HEK293 (cell line): ENCODE measurements around the gene CNTNAP5.

Experiments
- BCL11A ChIP-seq: fragments of 450-650 bp; formaldehyde crosslinking; IDR thresholded peaks from 2 replicates; pipeline ENCODE4 v1.5.1; 2016; ENCODE audit warnings: low read depth, missing biosample characterization, missing genetic modification characterization
- KLF9 ChIP-seq: fragments of 450-650 bp; formaldehyde crosslinking; IDR thresholded peaks from 2 replicates; pipeline ENCODE4 v1.5.1; 2016; ENCODE audit warnings: missing biosample characterization, missing genetic modification characterization, low read depth
- RBAK ChIP-seq: fragments of 450-650 bp; formaldehyde crosslinking; IDR thresholded peaks from 2 replicates; pipeline ENCODE4 v1.5.1; 2016; ENCODE audit warnings: missing biosample characterization, missing genetic modification characterization
- SP3 ChIP-seq: fragments of 450-650 bp; formaldehyde crosslinking; IDR thresholded peaks from 2 replicates; pipeline ENCODE4 v1.5.1; 2016; ENCODE audit warnings: missing biosample characterization, missing genetic modification characterization
- ZNF274 ChIP-seq, 2 experiments: fragments of 200-500 bp in 1 of 2; fragments of 450-650 bp in 1 of 2; sonication (Bioruptor generic) in 1 of 2; formaldehyde crosslinking in 1 of 2; IDR thresholded peaks; 2 replicates each; pipeline versions ENCODE4 v1.5.1 to v1.6.1; 2014 to 2016; ENCODE audit warnings: borderline replicate concordance in 1 of 2, inconsistent platforms in 1 of 2, low read length in 1 of 2, missing biosample characterization in 1 of 2, missing genetic modification characterization in 1 of 2
- ZNF558 ChIP-seq: fragments of 450-650 bp; formaldehyde crosslinking; IDR thresholded peaks from 2 replicates; pipeline ENCODE4 v1.5.1; 2016; ENCODE audit warnings: missing biosample characterization, missing genetic modification characterization
- ZNF747 ChIP-seq: fragments of 450-650 bp; formaldehyde crosslinking; IDR thresholded peaks from 2 replicates; pipeline ENCODE4 v1.5.1; 2016; ENCODE audit warnings: missing biosample characterization, missing genetic modification characterization
- TF ChIP-seq, protein P1 (sequence below): fragments of 450-650 bp; formaldehyde crosslinking; IDR thresholded peaks from 2 replicates; pipeline ENCODE4 v1.5.1; 2016; ENCODE audit warnings: missing biosample characterization, missing genetic modification characterization
- TF ChIP-seq, protein P2 (sequence below): fragments of 450-650 bp; formaldehyde crosslinking; IDR thresholded peaks from 2 replicates; pipeline ENCODE4 v1.5.1; 2016; ENCODE audit warnings: missing biosample characterization, missing genetic modification characterization
- TF ChIP-seq, protein P3 (sequence below): fragments of 450-650 bp; IDR thresholded peaks from 2 replicates; pipeline ENCODE4 v1.5.1; 2018; ENCODE audit warnings: missing biosample characterization, missing genetic modification characterization
- TF ChIP-seq, protein P4 (sequence below): fragments of 450-650 bp; formaldehyde crosslinking; IDR thresholded peaks from 2 replicates; pipeline ENCODE4 v1.5.1; 2016; ENCODE audit warnings: missing biosample characterization, missing genetic modification characterization, low read depth
- TF ChIP-seq, protein P5 (sequence below): fragments of 450-650 bp; formaldehyde crosslinking; IDR thresholded peaks from 2 replicates; pipeline ENCODE4; 2016; ENCODE audit warnings: missing biosample characterization, missing genetic modification characterization

DNA sequence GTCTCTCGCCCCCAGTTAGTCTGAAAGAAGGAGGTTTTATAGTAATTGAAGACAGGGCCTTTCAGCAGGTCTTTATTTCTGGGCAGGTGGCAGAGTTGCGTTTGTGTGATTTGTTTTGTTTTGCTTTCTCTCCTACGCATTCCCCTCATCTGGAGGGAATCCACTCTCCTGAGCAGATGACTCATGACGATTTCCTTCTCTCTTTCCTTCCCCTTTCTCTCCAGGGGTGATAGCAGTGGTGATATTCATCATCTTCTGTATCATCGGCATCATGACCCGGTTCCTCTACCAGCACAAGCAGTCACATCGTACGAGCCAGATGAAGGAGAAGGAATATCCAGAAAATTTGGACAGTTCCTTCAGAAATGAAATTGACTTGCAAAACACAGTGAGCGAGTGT lies 888.8 kb downstream of the CNTNAP5 start:
- no peak for TF ChIP-seq KLF9
- TF ChIP-seq, protein P1, sequence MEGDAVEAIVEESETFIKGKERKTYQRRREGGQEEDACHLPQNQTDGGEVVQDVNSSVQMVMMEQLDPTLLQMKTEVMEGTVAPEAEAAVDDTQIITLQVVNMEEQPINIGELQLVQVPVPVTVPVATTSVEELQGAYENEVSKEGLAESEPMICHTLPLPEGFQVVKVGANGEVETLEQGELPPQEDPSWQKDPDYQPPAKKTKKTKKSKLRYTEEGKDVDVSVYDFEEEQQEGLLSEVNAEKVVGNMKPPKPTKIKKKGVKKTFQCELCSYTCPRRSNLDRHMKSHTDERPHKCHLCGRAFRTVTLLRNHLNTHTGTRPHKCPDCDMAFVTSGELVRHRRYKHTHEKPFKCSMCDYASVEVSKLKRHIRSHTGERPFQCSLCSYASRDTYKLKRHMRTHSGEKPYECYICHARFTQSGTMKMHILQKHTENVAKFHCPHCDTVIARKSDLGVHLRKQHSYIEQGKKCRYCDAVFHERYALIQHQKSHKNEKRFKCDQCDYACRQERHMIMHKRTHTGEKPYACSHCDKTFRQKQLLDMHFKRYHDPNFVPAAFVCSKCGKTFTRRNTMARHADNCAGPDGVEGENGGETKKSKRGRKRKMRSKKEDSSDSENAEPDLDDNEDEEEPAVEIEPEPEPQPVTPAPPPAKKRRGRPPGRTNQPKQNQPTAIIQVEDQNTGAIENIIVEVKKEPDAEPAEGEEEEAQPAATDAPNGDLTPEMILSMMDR (tag by site-specific recombination): no peak
- TF ChIP-seq, protein P2, sequence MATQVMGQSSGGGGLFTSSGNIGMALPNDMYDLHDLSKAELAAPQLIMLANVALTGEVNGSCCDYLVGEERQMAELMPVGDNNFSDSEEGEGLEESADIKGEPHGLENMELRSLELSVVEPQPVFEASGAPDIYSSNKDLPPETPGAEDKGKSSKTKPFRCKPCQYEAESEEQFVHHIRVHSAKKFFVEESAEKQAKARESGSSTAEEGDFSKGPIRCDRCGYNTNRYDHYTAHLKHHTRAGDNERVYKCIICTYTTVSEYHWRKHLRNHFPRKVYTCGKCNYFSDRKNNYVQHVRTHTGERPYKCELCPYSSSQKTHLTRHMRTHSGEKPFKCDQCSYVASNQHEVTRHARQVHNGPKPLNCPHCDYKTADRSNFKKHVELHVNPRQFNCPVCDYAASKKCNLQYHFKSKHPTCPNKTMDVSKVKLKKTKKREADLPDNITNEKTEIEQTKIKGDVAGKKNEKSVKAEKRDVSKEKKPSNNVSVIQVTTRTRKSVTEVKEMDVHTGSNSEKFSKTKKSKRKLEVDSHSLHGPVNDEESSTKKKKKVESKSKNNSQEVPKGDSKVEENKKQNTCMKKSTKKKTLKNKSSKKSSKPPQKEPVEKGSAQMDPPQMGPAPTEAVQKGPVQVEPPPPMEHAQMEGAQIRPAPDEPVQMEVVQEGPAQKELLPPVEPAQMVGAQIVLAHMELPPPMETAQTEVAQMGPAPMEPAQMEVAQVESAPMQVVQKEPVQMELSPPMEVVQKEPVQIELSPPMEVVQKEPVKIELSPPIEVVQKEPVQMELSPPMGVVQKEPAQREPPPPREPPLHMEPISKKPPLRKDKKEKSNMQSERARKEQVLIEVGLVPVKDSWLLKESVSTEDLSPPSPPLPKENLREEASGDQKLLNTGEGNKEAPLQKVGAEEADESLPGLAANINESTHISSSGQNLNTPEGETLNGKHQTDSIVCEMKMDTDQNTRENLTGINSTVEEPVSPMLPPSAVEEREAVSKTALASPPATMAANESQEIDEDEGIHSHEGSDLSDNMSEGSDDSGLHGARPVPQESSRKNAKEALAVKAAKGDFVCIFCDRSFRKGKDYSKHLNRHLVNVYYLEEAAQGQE (tag by site-specific recombination): no peak
- no peak for TF ChIP-seq ZNF747 (tag by site-specific recombination)
- TF ChIP-seq, protein P3, sequence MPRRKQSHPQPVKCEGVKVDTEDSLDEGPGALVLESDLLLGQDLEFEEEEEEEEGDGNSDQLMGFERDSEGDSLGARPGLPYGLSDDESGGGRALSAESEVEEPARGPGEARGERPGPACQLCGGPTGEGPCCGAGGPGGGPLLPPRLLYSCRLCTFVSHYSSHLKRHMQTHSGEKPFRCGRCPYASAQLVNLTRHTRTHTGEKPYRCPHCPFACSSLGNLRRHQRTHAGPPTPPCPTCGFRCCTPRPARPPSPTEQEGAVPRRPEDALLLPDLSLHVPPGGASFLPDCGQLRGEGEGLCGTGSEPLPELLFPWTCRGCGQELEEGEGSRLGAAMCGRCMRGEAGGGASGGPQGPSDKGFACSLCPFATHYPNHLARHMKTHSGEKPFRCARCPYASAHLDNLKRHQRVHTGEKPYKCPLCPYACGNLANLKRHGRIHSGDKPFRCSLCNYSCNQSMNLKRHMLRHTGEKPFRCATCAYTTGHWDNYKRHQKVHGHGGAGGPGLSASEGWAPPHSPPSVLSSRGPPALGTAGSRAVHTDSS (tag by site-specific recombination): no peak
- no peak for TF ChIP-seq ZNF274 (IDR thresholded peaks at IDR 0.05; ENCODE audit: low read length)
- TF ChIP-seq ZNF274 (tag by site-specific recombination; IDR thresholded peaks at IDR 0.05; ENCODE audit: borderline replicate concordance): no peak
- no peak for TF ChIP-seq BCL11A (tag by site-specific recombination)
- TF ChIP-seq, protein P4, sequence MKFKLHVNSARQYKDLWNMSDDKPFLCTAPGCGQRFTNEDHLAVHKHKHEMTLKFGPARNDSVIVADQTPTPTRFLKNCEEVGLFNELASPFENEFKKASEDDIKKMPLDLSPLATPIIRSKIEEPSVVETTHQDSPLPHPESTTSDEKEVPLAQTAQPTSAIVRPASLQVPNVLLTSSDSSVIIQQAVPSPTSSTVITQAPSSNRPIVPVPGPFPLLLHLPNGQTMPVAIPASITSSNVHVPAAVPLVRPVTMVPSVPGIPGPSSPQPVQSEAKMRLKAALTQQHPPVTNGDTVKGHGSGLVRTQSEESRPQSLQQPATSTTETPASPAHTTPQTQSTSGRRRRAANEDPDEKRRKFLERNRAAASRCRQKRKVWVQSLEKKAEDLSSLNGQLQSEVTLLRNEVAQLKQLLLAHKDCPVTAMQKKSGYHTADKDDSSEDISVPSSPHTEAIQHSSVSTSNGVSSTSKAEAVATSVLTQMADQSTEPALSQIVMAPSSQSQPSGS: no peak
- no peak for TF ChIP-seq ZNF558
- TF ChIP-seq SP3 (tag by site-specific recombination): no peak
- TF ChIP-seq, protein P5, sequence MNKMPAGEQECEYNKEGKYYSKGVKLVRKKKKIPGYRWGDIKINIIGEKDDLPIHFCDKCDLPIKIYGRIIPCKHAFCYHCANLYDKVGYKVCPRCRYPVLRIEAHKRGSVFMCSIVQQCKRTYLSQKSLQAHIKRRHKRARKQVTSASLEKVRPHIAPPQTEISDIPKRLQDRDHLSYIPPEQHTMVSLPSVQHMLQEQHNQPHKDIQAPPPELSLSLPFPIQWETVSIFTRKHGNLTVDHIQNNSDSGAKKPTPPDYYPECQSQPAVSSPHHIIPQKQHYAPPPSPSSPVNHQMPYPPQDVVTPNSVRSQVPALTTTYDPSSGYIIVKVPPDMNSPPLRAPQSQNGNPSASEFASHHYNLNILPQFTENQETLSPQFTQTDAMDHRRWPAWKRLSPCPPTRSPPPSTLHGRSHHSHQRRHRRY: no peak
- TF ChIP-seq RBAK: no peak
